ENCODE measurements around the gene ZFP57. TPM values are rescaled to one million over a fixed set of nuclear protein-coding genes. Genes with fewer than 3 reads are reported as not detected.

The ZFP57 gene
- total RNA-seq, 1 donor from 2014 or later: 2.7 TPM

Other genes with a start within 250 kb of the ZFP57 start
- not detected in 2 replicates for gene OR10C1, start 241.8 kb downstream of the ZFP57 start, total RNA-seq
- not detected in 2 replicates for gene OR11A1, start 224.1 kb downstream of the ZFP57 start, total RNA-seq
- gene OR2H1, start 224.0 kb downstream of the ZFP57 start, total RNA-seq: not detected in 2 replicates
- gene MAS1L, start 193.2 kb downstream of the ZFP57 start, total RNA-seq: not detected in 2 replicates
- 0.59 and 0.93 TPM in 2 replicates for gene UBD, start 121.4 kb downstream of the ZFP57 start, total RNA-seq
- not detected in 2 replicates for gene OR2H2, start 96.0 kb downstream of the ZFP57 start, total RNA-seq
- 19.8 and 22.6 TPM in 2 replicates for gene GABBR1, start 48.0 kb downstream of the ZFP57 start, total RNA-seq
- not detected in 2 replicates for gene MOG, start 24.1 kb downstream of the ZFP57 start, total RNA-seq
- gene HLA-F, start 42.3 kb upstream of the ZFP57 start, total RNA-seq: 293 and 314 TPM in 2 replicates
- 0.91 and 1.6 TPM in 2 replicates for gene HLA-G, start 146.7 kb upstream of the ZFP57 start, total RNA-seq

Data from activated T-helper 1 cell treated with anti-CD3 and anti-CD28 coated beads, Interleukin-12 subunit alpha, Interleukin-12 subunit beta, Interleukin-2, Interleukin-4 antibody, amounts not matched to agents 30 ng/mL and 10 ng/mL and 1 ng/mL, durations not matched to agents 14 hours and 24 hours and 36 hours (primary cell).